IPS-18a (cell line): ENCODE results near the gene ASCC3.
A peak's percentile ranks its signal among the peaks of the same experiment; 100 is the strongest.

Experiments
- H3K27ac ChIP-seq: one replicate; pipeline ENCODE4 v1.5.1; 2013; ENCODE audit warnings: low read length
- H3K27me3 ChIP-seq: one replicate; pipeline ENCODE4 v1.6.1; 2013; ENCODE audit warnings: mild to moderate bottlenecking, low read length; ENCODE audit not compliant: control insufficient read depth, insufficient read depth
- H3K36me3 ChIP-seq: one replicate; pipeline ENCODE4 v1.6.1; 2013; ENCODE audit warnings: low read depth, low read length; ENCODE audit not compliant: control insufficient read depth
- H3K4me1 ChIP-seq: one replicate; pipeline ENCODE4 v1.6.1; 2013; ENCODE audit warnings: low read depth, low read length; ENCODE audit not compliant: control insufficient read depth
- H3K4me3 ChIP-seq: one replicate; pipeline ENCODE4 v1.5.1; 2013; ENCODE audit warnings: low read length
- H3K9ac ChIP-seq: one replicate; pipeline ENCODE4 v1.6.1; 2013; ENCODE audit warnings: mild to moderate bottlenecking, low read length, moderate library complexity
- H3K9me3 ChIP-seq: one replicate; pipeline ENCODE4 v1.6.1; 2013; ENCODE audit warnings: low read depth, low read length; ENCODE audit not compliant: control insufficient read depth

Gene ASCC3

GRCh38 chr6:100465701-100466409 is 415.3 kb downstream of the ASCC3 start:
- Histone ChIP-seq H3K27ac (no peak overlapping the region), H3K27me3 (peaks cover 100% of the 10 kb centered on the region), H3K4me1 (peaks cover 26% of the 10 kb centered on the region), H3K36me3 (no peaks in the 10 kb centered on the region), H3K9me3 (no peaks in the 10 kb centered on the region), H3K9ac (no peak overlapping the region), H3K4me3 (peak overlapping the region; percentile 48)

GRCh38 chr6:100464903-100465700 is 416.0 kb downstream of the ASCC3 start, which contains the start of gene SIM1:
Gene SIM1, minus strand, starts transcription at chr6:100464921. Its CDS starts 1,453 bp downstream, at chr6:100463468.
- no peaks in the 10 kb centered on the region for H3K9me3 ChIP-seq
- H3K27me3 ChIP-seq: peaks cover 100% of the 10 kb centered on the region
- H3K36me3 ChIP-seq: no peaks in the 10 kb centered on the region
- peaks cover 26% of the 10 kb centered on the region for H3K4me1 ChIP-seq
- H3K27ac ChIP-seq: no peak within 1 kb of the TSS
- peak within 1 kb of the TSS; percentile 48 for H3K4me3 ChIP-seq
- H3K9ac ChIP-seq: no peak within 1 kb of the TSS

GRCh38 chr6:100464162-100464851 is 416.8 kb downstream of the ASCC3 start:
- H3K4me3 ChIP-seq: peak overlapping the region; percentile 48
- no peak overlapping the region for H3K27ac ChIP-seq
- no peaks in the 10 kb centered on the region for H3K36me3 ChIP-seq
- H3K9me3 ChIP-seq: no peaks in the 10 kb centered on the region
- H3K9ac ChIP-seq: no peak overlapping the region
- H3K4me1 ChIP-seq: peaks cover 26% of the 10 kb centered on the region
- H3K27me3 ChIP-seq: peaks cover 100% of the 10 kb centered on the region

- Histone ChIP-seq H3K9ac (no peak overlapping the region), H3K27me3 (peaks cover 100% of the 10 kb centered on the region), H3K4me3 (peak overlapping the region; percentile 48), H3K4me1 (peaks cover 22% of the 10 kb centered on the region), H3K9me3 (no peaks in the 10 kb centered on the region), H3K36me3 (no peaks in the 10 kb centered on the region), H3K27ac (no peak overlapping the region)
Observed at GRCh38 chr6:100463630-100464161, 417.4 kb downstream of the ASCC3 start.

- Histone ChIP-seq H3K4me1 (peaks cover 22% of the 10 kb centered on the region), H3K27me3 (peaks cover 100% of the 10 kb centered on the region), H3K9me3 (no peaks in the 10 kb centered on the region), H3K36me3 (no peaks in the 10 kb centered on the region), H3K27ac (no peak overlapping the region), H3K9ac (no peak overlapping the region), H3K4me3 (no peak overlapping the region)
Observed at GRCh38 chr6:100462706-100463629, 418.2 kb downstream of the ASCC3 start.

GRCh38 chr6:100461917-100462705 is 419.0 kb downstream of the ASCC3 start:
- Histone ChIP-seq H3K9ac (no peak overlapping the region), H3K36me3 (no peaks in the 10 kb centered on the region), H3K4me3 (no peak overlapping the region), H3K4me1 (peaks cover 22% of the 10 kb centered on the region), H3K27ac (no peak overlapping the region), H3K27me3 (peaks cover 100% of the 10 kb centered on the region), H3K9me3 (no peaks in the 10 kb centered on the region)

GRCh38 chr6:100461278-100461916 is 419.7 kb downstream of the ASCC3 start:
- no peak overlapping the region for H3K9ac ChIP-seq
- peak overlapping the region; percentile 46 for H3K4me3 ChIP-seq
- H3K9me3 ChIP-seq: no peaks in the 10 kb centered on the region
- peaks cover 100% of the 10 kb centered on the region for H3K27me3 ChIP-seq
- no peak overlapping the region for H3K27ac ChIP-seq
- no peaks in the 10 kb centered on the region for H3K36me3 ChIP-seq
- H3K4me1 ChIP-seq: peaks cover 22% of the 10 kb centered on the region

GRCh38 chr6:100460650-100461204 is 420.4 kb downstream of the ASCC3 start:
- Histone ChIP-seq H3K4me1 (peaks cover 20% of the 10 kb centered on the region), H3K4me3 (peak overlapping the region; percentile 46), H3K27me3 (peaks cover 100% of the 10 kb centered on the region)

GRCh38 chr6:100459592-100460184 is 421.4 kb downstream of the ASCC3 start:
- H3K4me3 ChIP-seq: no peak overlapping the region
- H3K4me1 ChIP-seq: peaks cover 18% of the 10 kb centered on the region
- H3K9ac ChIP-seq: no peak overlapping the region
- H3K36me3 ChIP-seq: no peaks in the 10 kb centered on the region
- peaks cover 100% of the 10 kb centered on the region for H3K27me3 ChIP-seq
- H3K9me3 ChIP-seq: no peaks in the 10 kb centered on the region
- H3K27ac ChIP-seq: no peak overlapping the region

More at GRCh38 chr6:100460650-100461204, 420.4 kb downstream of the ASCC3 start:
- Histone ChIP-seq H3K9ac (no peak overlapping the region), H3K27ac (no peak overlapping the region), H3K9me3 (no peaks in the 10 kb centered on the region), H3K36me3 (no peaks in the 10 kb centered on the region)
